Measurements from ENCODE around the gene CASP3. TPM values are rescaled to one million over a fixed set of nuclear protein-coding genes. Genes with fewer than 3 reads are reported as not detected.

The CASP3 gene
- total and polyA plus RNA-seq, 9 of the 15 experiments (the other 6 are each of a cell fraction or from before 2014, with no cell fraction given) = 17.6 to 40.1 (median 31.8) TPM

- TF ChIP-seq ZFP91 (CRISPR knock-in tag; IDR thresholded peaks at IDR 0.05) = no peak
- TF ChIP-seq RREB1 (CRISPR knock-in tag; IDR thresholded peaks at IDR 0.05) = 0 out of 2 replicates have a peak, but pooled peaks have one; percentile 60
- TF ChIP-seq CREB1 (IDR thresholded peaks at IDR 0.05) = no peak; the same call in 1 of the 2 replicates
- TF ChIP-seq CREB1 (CRISPR knock-in tag; IDR thresholded peaks at IDR 0.05) = peak; percentile 74; the same call in 1 of the 2 replicates
- no peak for TF ChIP-seq SFPQ (IDR thresholded peaks at IDR 0.05; ENCODE audit: low read depth, low read length)
- no peak for TF ChIP-seq SP1 (CRISPR knock-in tag; IDR thresholded peaks at IDR 0.05)
- TF ChIP-seq HOXB6 (CRISPR knock-in tag; IDR thresholded peaks at IDR 0.05; ENCODE audit: borderline replicate concordance) = no peak
- TF ChIP-seq CBX5 (IDR thresholded peaks at IDR 0.05; ENCODE audit: borderline replicate concordance, low read depth) = 0 out of 2 replicates have a peak, but pooled peaks have one; percentile 8
- TF ChIP-seq NKRF (IDR thresholded peaks at IDR 0.05; ENCODE audit: borderline replicate concordance) = no peak
- TF ChIP-seq HMG20B (CRISPR knock-in tag; IDR thresholded peaks at IDR 0.05) = no peak
- no peak for TF ChIP-seq EZH2 (IDR thresholded peaks at IDR 0.05; ENCODE audit: borderline replicate concordance, low read depth, low read length)
- no peak for TF ChIP-seq PHB2 (IDR thresholded peaks at IDR 0.05; ENCODE audit: low read depth)
Measured at GRCh38 chr4:184649026-184649970, at the start of gene CASP3, which contains the start of gene PRIMPOL (continued).
